Endothelial cell of umbilical vein (primary cell): ENCODE data around the gene PDSS2. TPM values are rescaled to one million over a fixed set of nuclear protein-coding genes. Genes with fewer than 3 reads are reported as not detected.

Experiments used
- BruUV-seq: library from RNA; stranded (reverse); fragments of 400-500 nt; replicated peaks from 2 replicates; lab custom pipeline; 2021; lab: Mats Ljungman, UMichigan
- CTCF ChIA-PET: fragments of 300-600, 350-600 bp; sonication (Branson Sonifier 250); formaldehyde crosslinking; loops from one replicate; lab custom pipeline; 2021; ENCODE audit warnings: antibody characterized with exemption, inconsistent platforms; lab: Charles Lee
- POLR2A ChIA-PET: fragments of 300-600, 350-600 bp; sonication (Branson Sonifier 250); formaldehyde crosslinking; loops from one replicate; lab custom pipeline; 2021; ENCODE audit warnings: antibody characterized with exemption, inconsistent platforms; lab: Charles Lee
- DNase-seq: peaks from one replicate; pipeline ENCODE4 v3.0.0-alpha.2; 2011; ENCODE audit warnings: low read depth, low spot score
- FAIRE-seq: peaks from 2 replicates; lab custom pipeline; 2011; peaks lifted over from hg19 to GRCh38; lab: Jason Lieb, UNC
- H2AFZ ChIP-seq: 2 replicates; pipeline ENCODE4 v1.6.0; 2012; ENCODE audit warnings: low read depth, low read length, control low read depth, inconsistent platforms
- H3K27ac ChIP-seq: 2 replicates; pipeline ENCODE4 v1.5.1; 2011; ENCODE audit warnings: low read depth, mild to moderate bottlenecking, control low read depth, low read length, moderate library complexity; ENCODE audit not compliant: insufficient read depth
- H3K27me3 ChIP-seq, 2 experiments: 2 replicates each; pipeline versions ENCODE4 v1.6.0 to v1.6.1; 2011; ENCODE audit warnings: low read length in 2 of 2, mixed read lengths in 1 of 2; ENCODE audit not compliant: control insufficient read depth in 2 of 2, insufficient read depth in 2 of 2
- H3K36me3 ChIP-seq, 2 experiments: 2 replicates in 1 of 2; 3 replicates in 1 of 2; pipeline ENCODE4 v1.5.1; 2011; ENCODE audit warnings: low read length in 2 of 2, mild to moderate bottlenecking in 1 of 2, moderate library complexity in 1 of 2; ENCODE audit not compliant: control insufficient read depth in 2 of 2, insufficient read depth in 2 of 2; ENCODE audit errors: extremely low read depth in 1 of 2
- H3K4me1 ChIP-seq: 3 replicates; pipeline ENCODE4 v1.5.1; 2011; ENCODE audit warnings: mild to moderate bottlenecking, low read length; ENCODE audit not compliant: control insufficient read depth, insufficient read depth; ENCODE audit errors: extremely low read depth
- H3K4me2 ChIP-seq: 2 replicates; pipeline ENCODE4 v1.6.1; 2011; ENCODE audit warnings: low read length, control low read depth, mixed read lengths; ENCODE audit not compliant: insufficient read depth
- H3K4me3 ChIP-seq, 3 experiments: fragments of 200-600 bp in 1 of 3; sonication (generic), shearing (Covaris generic) in 1 of 3; replicated peaks in 1 of 3; 2 replicates each; pipeline ENCODE4 v1.5.1; 2011 to 2016; ENCODE audit warnings: control low read depth in 3 of 3, low read length in 3 of 3, mild to moderate bottlenecking in 2 of 3, inconsistent platforms in 1 of 3, low read depth in 1 of 3, moderate library complexity in 1 of 3; ENCODE audit not compliant: insufficient read depth in 1 of 3
- H3K79me2 ChIP-seq: 2 replicates; pipeline ENCODE4 v1.6.0; 2012; ENCODE audit warnings: low read length, inconsistent platforms; ENCODE audit not compliant: control insufficient read depth, insufficient read depth
- H3K9ac ChIP-seq: replicated peaks from 2 replicates; pipeline ENCODE3; 2011; ENCODE audit warnings: low read length, control low read depth; ENCODE audit not compliant: insufficient read depth; ENCODE audit errors: extremely low read depth
- H3K9me1 ChIP-seq: replicated peaks from 3 replicates; pipeline ENCODE4 v1.6.0; 2011; ENCODE audit warnings: mild to moderate bottlenecking, low read length; ENCODE audit not compliant: control insufficient read depth, insufficient read depth; ENCODE audit errors: extremely low read depth
- H3K9me3 ChIP-seq: replicated peaks from 2 replicates; pipeline ENCODE4 v1.5.1; 2012; ENCODE audit warnings: low read length, inconsistent platforms; ENCODE audit not compliant: control insufficient read depth, insufficient read depth
- H4K20me1 ChIP-seq: replicated peaks from 2 replicates; pipeline ENCODE3; 2011; ENCODE audit warnings: mild to moderate bottlenecking, low read length; ENCODE audit not compliant: control insufficient read depth, insufficient read depth; ENCODE audit errors: extremely low read depth
- EZH2 ChIP-seq: IDR thresholded peaks from 2 replicates; pipeline ENCODE4 v1.6.1; 2012; ENCODE audit warnings: borderline replicate concordance, low read depth, mild to moderate bottlenecking, moderate library complexity, low read length, inconsistent platforms; ENCODE audit not compliant: severe bottlenecking
- FOS ChIP-seq: IDR thresholded peaks from 2 replicates; pipeline ENCODE4 v1.6.1; 2011; ENCODE audit warnings: mild to moderate bottlenecking, low read length, moderate library complexity, borderline replicate concordance; ENCODE audit not compliant: insufficient read depth
- GATA2 ChIP-seq: IDR thresholded peaks from 2 replicates; pipeline ENCODE4 v1.7.0; 2011; ENCODE audit warnings: low read depth, mild to moderate bottlenecking, moderate library complexity, mixed read lengths, low read length; ENCODE audit not compliant: insufficient read length, insufficient read depth
- JUN ChIP-seq: IDR thresholded peaks from 2 replicates; pipeline ENCODE4 v1.6.1; 2011; ENCODE audit warnings: borderline replicate concordance, low read depth; ENCODE audit not compliant: insufficient read length, insufficient read depth
- MYC ChIP-seq: IDR thresholded peaks from one replicate; pipeline ENCODE4 v1.6.1; 2011; ENCODE audit warnings: mild to moderate bottlenecking, low read depth, low read length
- POLR2A ChIP-seq: IDR thresholded peaks from 2 replicates; pipeline ENCODE4 v1.6.1; 2012; ENCODE audit warnings: low read depth, mild to moderate bottlenecking, control low read depth, low read length
- POLR2AphosphoS5 ChIP-seq: IDR thresholded peaks from 2 replicates; pipeline ENCODE4 v1.6.1; 2012; ENCODE audit warnings: low read depth, mild to moderate bottlenecking, control low read depth, low read length, moderate library complexity; ENCODE audit not compliant: insufficient read depth
- dilution Hi-C: fragments of 300-500 bp; cut with MboI; formaldehyde crosslinking; loops from one replicate; pipeline ENCODE4 v1.15.0; 2019; ENCODE audit warnings: low sequenced_read_pairs; ENCODE audit not compliant: extremely low pct_ligation_motif_present
- intact Hi-C: fragments of 100-400 bp; cut with micrococcal nuclease; formaldehyde crosslinking; loops from one replicate; pipeline ENCODE4 v1.10.0; 2022
- polyA plus RNA-seq, 4 experiments: library from polyadenylated mRNA; depleted of rRNA in 3 of 4; stranded (reverse) in 3 of 4; unstranded in 1 of 4; fragments of >200 nt; gene quantifications; 2 replicates each; pipeline versions ENCODE4 v1.2.1 to v1.2.3, GENCODE V29; 2011 to 2012; ENCODE audit warnings: missing spikeins in 1 of 4
- total RNA-seq: library from RNA; stranded (reverse); gene quantifications from 2 replicates; pipeline ENCODE4 v1.2.3, GENCODE V29; 2021
- TF ChIP-seq, protein P1 (sequence below), 2 donors: IDR thresholded peaks; 1 replicate in 1 of 2; 2 replicates in 1 of 2; pipeline ENCODE4 v1.5.1; 2011; ENCODE audit warnings: low read length in 2 of 2, mild to moderate bottlenecking in 2 of 2, moderate library complexity in 2 of 2, control low read depth in 1 of 2, inconsistent platforms in 1 of 2, low read depth in 1 of 2; ENCODE audit not compliant: insufficient read depth in 1 of 2; ENCODE audit errors: extremely low read depth in 1 of 2
- TF ChIP-seq, protein P2 (sequence below): IDR thresholded peaks from 2 replicates; pipeline ENCODE4 v1.6.1; 2011; ENCODE audit not compliant: insufficient read depth, insufficient read length

PDSS2 gene
- total and polyA plus RNA-seq, 2 donors (not counting 3 experiments of a cell fraction or from before 2014, with no cell fraction given), result 7.6 to 9.3 TPM

DNA sequence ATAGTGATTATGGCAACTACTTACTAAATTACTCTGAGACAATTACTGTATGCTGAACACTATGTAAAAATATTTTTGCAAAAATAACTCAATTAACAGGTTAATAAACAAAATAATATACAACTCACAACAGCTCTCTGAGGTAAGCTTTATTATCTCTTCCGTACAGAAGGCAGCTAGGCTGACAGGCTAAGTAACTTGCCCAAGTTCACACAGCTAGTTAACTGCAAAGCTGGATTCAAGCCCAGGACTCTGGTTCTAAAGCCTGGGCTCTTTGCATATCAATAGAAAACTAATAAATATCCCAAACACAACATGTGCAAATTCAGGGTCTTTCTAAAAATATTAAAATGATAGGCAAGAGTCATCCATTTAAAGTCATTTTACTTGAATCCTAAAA, 174.6 kb downstream of the PDSS2 start:
- Histone ChIP-seq H3K9me1 (no peaks in the 10 kb centered on the region), H3K9ac (no peak overlapping the region), H3K27me3 (no peaks in the 10 kb centered on the region), H2AFZ (no peak overlapping the region), H3K27ac (no peak overlapping the region), H4K20me1 (no peaks in the 10 kb centered on the region), H3K4me1 (no peaks in the 10 kb centered on the region), H3K4me2 (no peak overlapping the region), H3K9me3 (no peaks in the 10 kb centered on the region), H3K36me3 (no peaks in the 10 kb centered on the region), H3K4me3 (no peak overlapping the region), H3K79me2 (no peaks in the 10 kb centered on the region)
- dilution Hi-C loops (no loop called here), intact Hi-C loops (no loop called here)
- no peak for FAIRE-seq
- no peak for TF ChIP-seq MYC
- TF ChIP-seq POLR2AphosphoS5, result no peak
- no peak for TF ChIP-seq GATA2
- TF ChIP-seq FOS, result no peak
- TF ChIP-seq, protein P1, sequence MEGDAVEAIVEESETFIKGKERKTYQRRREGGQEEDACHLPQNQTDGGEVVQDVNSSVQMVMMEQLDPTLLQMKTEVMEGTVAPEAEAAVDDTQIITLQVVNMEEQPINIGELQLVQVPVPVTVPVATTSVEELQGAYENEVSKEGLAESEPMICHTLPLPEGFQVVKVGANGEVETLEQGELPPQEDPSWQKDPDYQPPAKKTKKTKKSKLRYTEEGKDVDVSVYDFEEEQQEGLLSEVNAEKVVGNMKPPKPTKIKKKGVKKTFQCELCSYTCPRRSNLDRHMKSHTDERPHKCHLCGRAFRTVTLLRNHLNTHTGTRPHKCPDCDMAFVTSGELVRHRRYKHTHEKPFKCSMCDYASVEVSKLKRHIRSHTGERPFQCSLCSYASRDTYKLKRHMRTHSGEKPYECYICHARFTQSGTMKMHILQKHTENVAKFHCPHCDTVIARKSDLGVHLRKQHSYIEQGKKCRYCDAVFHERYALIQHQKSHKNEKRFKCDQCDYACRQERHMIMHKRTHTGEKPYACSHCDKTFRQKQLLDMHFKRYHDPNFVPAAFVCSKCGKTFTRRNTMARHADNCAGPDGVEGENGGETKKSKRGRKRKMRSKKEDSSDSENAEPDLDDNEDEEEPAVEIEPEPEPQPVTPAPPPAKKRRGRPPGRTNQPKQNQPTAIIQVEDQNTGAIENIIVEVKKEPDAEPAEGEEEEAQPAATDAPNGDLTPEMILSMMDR (IDR thresholded peaks at IDR 0.05; ENCODE audit: extremely low read depth in 1 of 2, insufficient read depth in 1 of 2, low read depth in 1 of 2, low read length in 2 of 2), result no peak
- TF ChIP-seq, protein P2, sequence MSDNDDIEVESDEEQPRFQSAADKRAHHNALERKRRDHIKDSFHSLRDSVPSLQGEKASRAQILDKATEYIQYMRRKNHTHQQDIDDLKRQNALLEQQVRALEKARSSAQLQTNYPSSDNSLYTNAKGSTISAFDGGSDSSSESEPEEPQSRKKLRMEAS, result no peak
- TF ChIP-seq POLR2A, result no peak
- TF ChIP-seq EZH2, result no peak
- TF ChIP-seq JUN, result no peak
- ChIA-PET POLR2A (no interaction called here), CTCF (interaction anchor here (1.5 kb wide), 1 partner anchor 9 kb away, joined by 3 read pairs; no protein-coding TSS in a partner anchor)
- BruUV-seq, result no TSS peak
- no peak for DNase-seq
